Measurements from ENCODE around the gene ARID1A. TPM values are rescaled to one million over a fixed set of nuclear protein-coding genes. Genes with fewer than 3 reads are reported as not detected.
A peak's percentile ranks its signal among the peaks of the same experiment; 100 is the strongest.

Gene ARID1A
- total RNA-seq, 1 donor from 2014 or later, result 117 TPM

DNA sequence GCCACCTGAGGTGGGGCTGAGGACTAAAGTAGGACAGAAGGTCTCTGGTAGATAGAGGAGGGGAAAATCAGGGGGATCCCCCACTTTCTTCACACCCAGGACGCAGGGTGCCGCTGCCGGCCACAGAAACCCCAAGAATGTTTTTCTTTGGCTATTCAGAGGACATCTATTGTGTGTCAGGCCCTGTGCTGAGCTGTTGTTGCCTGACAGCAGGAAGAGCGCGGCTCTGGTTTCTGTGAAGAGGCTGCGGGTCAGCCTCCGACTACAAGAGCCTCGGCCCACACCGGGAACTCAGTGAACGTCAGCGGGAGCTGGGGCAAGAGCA is 91.5 kb downstream of the ARID1A start:
- H3K4me3 Mint-ChIP-seq, result peak overlapping the region; percentile 100
- intact Hi-C loops (cut with micrococcal nuclease), result loop anchor here (1.0 to 2.0 kb wide), 4 partner anchors 15 to 245 kb away; no protein-coding TSS in a partner anchor
- H3K27me3 Mint-ChIP-seq, result no peaks in the 10 kb centered on the region
- H3K27ac Mint-ChIP-seq, result peak overlapping the region; percentile 100
- no peaks in the 10 kb centered on the region for H3K9me3 Mint-ChIP-seq
- peaks cover 16% of the 10 kb centered on the region for H3K36me3 Mint-ChIP-seq (ENCODE audit: low read depth)
- peaks cover 65% of the 10 kb centered on the region for H3K4me1 Mint-ChIP-seq
- peak; percentile 92 for DNase-seq

- Mint-ChIP-seq H3K4me1 (peaks cover 67% of the 10 kb centered on the region), H3K27ac (peak within 1 kb of the TSS; percentile 100), H3K36me3 (ENCODE audit: low read depth) (peaks cover 16% of the 10 kb centered on the region), H3K4me3 (peak within 1 kb of the TSS; percentile 100), H3K9me3 (no peaks in the 10 kb centered on the region), H3K27me3 (no peaks in the 10 kb centered on the region)
- DNase-seq, result peak; percentile 97
- intact Hi-C loops (cut with micrococcal nuclease), result loop anchor here (1.0 to 2.0 kb wide), 6 partner anchors 15 to 287 kb away; no protein-coding TSS in a partner anchor
Observed at GRCh38 chr1:26787706-26788514, 92.1 kb downstream of the ARID1A start, which contains the start of gene PIGV. Gene PIGV, plus strand, starts transcription at chr1:26787950. Its CDS starts 2,866 bp downstream, at chr1:26790816.

- Mint-ChIP-seq H3K4me3 (peak overlapping the region; percentile 100), H3K27ac (peak overlapping the region; percentile 100), H3K27me3 (no peaks in the 10 kb centered on the region), H3K36me3 (ENCODE audit: low read depth) (peaks cover 17% of the 10 kb centered on the region), H3K4me1 (peaks cover 72% of the 10 kb centered on the region), H3K9me3 (no peaks in the 10 kb centered on the region)
- DNase-seq, result no peak
- intact Hi-C loops (cut with micrococcal nuclease), result loop anchor here (1.0 to 2.0 kb wide), 2 partner anchors 44 to 288 kb away; no protein-coding TSS in a partner anchor
Observed at GRCh38 chr1:26788515-26788785, 92.6 kb downstream of the ARID1A start.

GRCh38 chr1:26788836-26789611 is 93.2 kb downstream of the ARID1A start:
- H3K4me3 Mint-ChIP-seq, result peak overlapping the region; percentile 100
- no peaks in the 10 kb centered on the region for H3K9me3 Mint-ChIP-seq
- H3K27me3 Mint-ChIP-seq, result no peaks in the 10 kb centered on the region
- peaks cover 16% of the 10 kb centered on the region for H3K36me3 Mint-ChIP-seq (ENCODE audit: low read depth)
- peak; percentile 95 for DNase-seq
- peak overlapping the region; percentile 100 for H3K27ac Mint-ChIP-seq
- H3K4me1 Mint-ChIP-seq, result peaks cover 74% of the 10 kb centered on the region
- intact Hi-C loops (cut with micrococcal nuclease), result loop anchor here (1.0 to 2.0 kb wide), 4 partner anchors 38 to 288 kb away; no protein-coding TSS in a partner anchor

- H3K4me1 Mint-ChIP-seq, result peaks cover 75% of the 10 kb centered on the region
- intact Hi-C loops (cut with micrococcal nuclease), result loop anchor here (1.0 to 2.0 kb wide), 3 partner anchors 38 to 289 kb away; no protein-coding TSS in a partner anchor
- DNase-seq, result no peak
- H3K9me3 Mint-ChIP-seq, result no peaks in the 10 kb centered on the region
- peak overlapping the region; percentile 100 for H3K27ac Mint-ChIP-seq
- H3K4me3 Mint-ChIP-seq, result peak overlapping the region; percentile 100
- H3K27me3 Mint-ChIP-seq, result no peaks in the 10 kb centered on the region
- peaks cover 19% of the 10 kb centered on the region for H3K36me3 Mint-ChIP-seq (ENCODE audit: low read depth)
Observed at GRCh38 chr1:26789612-26789865, 93.7 kb downstream of the ARID1A start.

DNA sequence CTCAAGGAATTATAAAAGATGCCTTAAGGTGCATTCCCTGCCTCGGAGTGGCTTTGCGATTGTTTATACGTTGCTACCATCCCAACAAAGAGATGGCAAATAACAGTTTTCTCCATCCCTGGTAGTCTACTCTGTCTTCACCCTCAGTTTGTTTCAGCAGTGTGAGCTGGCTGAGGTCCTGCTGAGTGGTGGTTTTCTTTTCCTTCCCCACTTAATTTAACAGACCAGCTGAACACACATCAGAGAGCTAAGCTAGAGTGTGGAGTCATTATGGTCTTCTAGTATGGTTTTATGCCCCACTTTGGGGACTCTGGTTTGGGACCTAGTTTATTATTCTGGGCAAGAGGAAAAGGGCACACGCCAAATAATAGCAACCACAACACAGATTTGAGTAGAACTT is 94.1 kb downstream of the ARID1A start:
- Mint-ChIP-seq H3K27ac (peak overlapping the region; percentile 100), H3K27me3 (no peaks in the 10 kb centered on the region), H3K36me3 (ENCODE audit: low read depth) (peaks cover 23% of the 10 kb centered on the region), H3K4me3 (peak overlapping the region; percentile 100), H3K4me1 (peaks cover 75% of the 10 kb centered on the region), H3K9me3 (no peaks in the 10 kb centered on the region)
- intact Hi-C loops (cut with micrococcal nuclease), result loop anchor here (1.0 to 5.0 kb wide), 8 partner anchors 10 to 289 kb away; no protein-coding TSS in a partner anchor
- peak; percentile 66 for DNase-seq

DNA sequence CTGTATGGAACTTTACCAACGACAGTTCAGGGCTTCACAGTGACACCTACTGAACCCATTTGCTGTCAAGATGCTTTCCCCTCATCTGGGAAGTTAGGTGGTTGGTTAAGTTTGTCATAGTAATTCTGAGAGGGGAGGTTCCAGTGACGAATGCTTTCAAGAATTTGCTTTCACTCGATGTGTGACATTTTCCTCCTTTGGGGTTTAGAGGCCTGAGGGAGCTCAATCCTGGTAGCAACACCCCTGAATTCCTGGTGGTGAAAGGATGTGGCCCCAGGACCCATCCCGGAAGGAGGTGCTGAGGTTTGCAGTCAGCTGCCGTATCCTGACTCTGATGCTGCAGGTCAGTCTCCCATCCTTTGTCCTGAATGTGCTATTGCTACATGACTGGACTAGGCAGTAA is 94.7 kb downstream of the ARID1A start:
- H3K4me3 Mint-ChIP-seq, result peak overlapping the region; percentile 100
- peaks cover 27% of the 10 kb centered on the region for H3K36me3 Mint-ChIP-seq (ENCODE audit: low read depth)
- H3K4me1 Mint-ChIP-seq, result peaks cover 70% of the 10 kb centered on the region
- no peaks in the 10 kb centered on the region for H3K9me3 Mint-ChIP-seq
- peak; percentile 82 for DNase-seq
- intact Hi-C loops (cut with micrococcal nuclease), result loop anchor here (1.0 to 5.0 kb wide), 5 partner anchors 10 to 209 kb away; no protein-coding TSS in a partner anchor
- no peaks in the 10 kb centered on the region for H3K27me3 Mint-ChIP-seq
- H3K27ac Mint-ChIP-seq, result peak overlapping the region; percentile 100

DNA sequence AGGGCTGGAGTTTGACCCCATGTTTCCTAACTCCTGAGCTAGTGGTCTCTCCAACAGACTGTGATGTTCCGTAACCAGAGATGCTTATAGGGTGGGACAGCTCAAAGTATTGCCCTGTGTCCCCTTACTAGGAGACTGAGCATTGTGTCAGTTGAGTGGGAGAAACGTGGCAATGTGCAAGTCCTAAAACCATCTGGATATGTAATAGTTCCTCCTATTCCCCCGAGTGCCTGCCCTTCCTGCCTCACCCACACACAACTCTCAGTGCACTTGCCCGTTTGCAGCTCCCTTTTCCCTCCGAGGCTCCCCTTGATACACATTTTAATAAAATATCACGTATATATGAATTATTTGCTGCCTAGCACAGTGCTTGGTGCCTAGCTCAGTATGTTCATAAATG is 95.3 kb downstream of the ARID1A start:
- intact Hi-C loops (cut with micrococcal nuclease), result loop anchor here (2.0 to 5.0 kb wide), 2 partner anchors 42 to 86 kb away; no protein-coding TSS in a partner anchor
- DNase-seq, result no peak
- Mint-ChIP-seq H3K4me3 (peak overlapping the region; percentile 100), H3K27me3 (no peaks in the 10 kb centered on the region), H3K36me3 (ENCODE audit: low read depth) (peaks cover 27% of the 10 kb centered on the region), H3K27ac (peak overlapping the region; percentile 100), H3K9me3 (no peaks in the 10 kb centered on the region), H3K4me1 (peaks cover 64% of the 10 kb centered on the region)

- peak overlapping the region; percentile 100 for H3K4me3 Mint-ChIP-seq
- peaks cover 64% of the 10 kb centered on the region for H3K4me1 Mint-ChIP-seq
- peak overlapping the region; percentile 100 for H3K27ac Mint-ChIP-seq
- intact Hi-C loops (cut with micrococcal nuclease), result loop anchor here (2.0 to 5.0 kb wide), 2 partner anchors 41 to 86 kb away; no protein-coding TSS in a partner anchor
- H3K36me3 Mint-ChIP-seq (ENCODE audit: low read depth), result peaks cover 31% of the 10 kb centered on the region
- H3K27me3 Mint-ChIP-seq, result no peaks in the 10 kb centered on the region
- H3K9me3 Mint-ChIP-seq, result no peaks in the 10 kb centered on the region
- no peak for DNase-seq
Observed at GRCh38 chr1:26791626-26792025, 95.8 kb downstream of the ARID1A start.

DNA sequence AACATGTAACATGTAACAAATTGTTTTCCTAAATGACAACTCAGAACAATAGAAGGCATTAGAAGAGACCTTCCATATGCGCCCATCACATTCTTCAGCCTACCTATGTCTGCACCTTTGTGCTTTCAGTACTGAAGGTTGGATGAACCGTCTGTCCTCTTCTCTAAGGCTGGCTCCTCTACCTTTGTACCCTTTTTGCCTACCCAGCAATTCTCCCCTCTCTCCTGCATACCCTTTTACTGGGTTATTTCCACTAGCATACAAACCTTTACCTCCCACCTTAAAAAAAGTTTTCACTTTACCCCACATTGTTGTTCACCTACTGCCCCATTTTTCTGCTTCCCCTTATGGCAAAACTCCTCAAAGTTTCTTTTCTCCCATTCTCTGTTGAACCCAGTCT is 97.1 kb downstream of the ARID1A start:
- peaks cover 38% of the 10 kb centered on the region for H3K36me3 Mint-ChIP-seq (ENCODE audit: low read depth)
- intact Hi-C loops (cut with micrococcal nuclease), result loop anchor here (5.0 kb wide), 1 partner anchor 84 kb away; no protein-coding TSS in a partner anchor
- H3K4me3 Mint-ChIP-seq, result peak overlapping the region; percentile 36
- DNase-seq, result no peak
- peaks cover 64% of the 10 kb centered on the region for H3K4me1 Mint-ChIP-seq
- peak overlapping the region; percentile 1 for H3K27ac Mint-ChIP-seq
- no peaks in the 10 kb centered on the region for H3K9me3 Mint-ChIP-seq
- H3K27me3 Mint-ChIP-seq, result no peaks in the 10 kb centered on the region

DNA sequence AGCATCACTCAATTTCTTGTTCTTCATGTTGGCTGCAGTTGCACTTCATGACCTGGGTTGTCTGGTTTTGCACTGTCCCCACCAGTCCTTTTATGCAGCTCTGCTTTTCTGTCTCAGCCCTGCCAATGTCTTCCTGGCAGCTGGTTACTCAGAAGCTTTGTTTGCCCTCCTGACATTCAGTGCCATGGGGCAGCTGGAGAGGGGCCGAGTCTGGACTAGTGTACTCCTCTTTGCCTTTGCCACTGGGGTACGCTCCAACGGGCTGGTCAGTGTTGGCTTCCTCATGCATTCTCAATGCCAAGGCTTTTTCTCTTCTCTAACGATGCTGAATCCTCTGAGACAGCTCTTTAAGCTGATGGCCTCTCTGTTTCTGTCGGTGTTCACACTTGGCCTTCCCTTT is 98.6 kb downstream of the ARID1A start:
- Mint-ChIP-seq H3K4me3 (no peak overlapping the region), H3K27me3 (no peaks in the 10 kb centered on the region), H3K9me3 (no peaks in the 10 kb centered on the region), H3K36me3 (ENCODE audit: low read depth) (peaks cover 39% of the 10 kb centered on the region), H3K4me1 (peaks cover 65% of the 10 kb centered on the region), H3K27ac (no peak overlapping the region)
- intact Hi-C loops (cut with micrococcal nuclease), result loop anchor here (5.0 kb wide), 1 partner anchor 83 kb away; no protein-coding TSS in a partner anchor
- DNase-seq, result no peak

DNA sequence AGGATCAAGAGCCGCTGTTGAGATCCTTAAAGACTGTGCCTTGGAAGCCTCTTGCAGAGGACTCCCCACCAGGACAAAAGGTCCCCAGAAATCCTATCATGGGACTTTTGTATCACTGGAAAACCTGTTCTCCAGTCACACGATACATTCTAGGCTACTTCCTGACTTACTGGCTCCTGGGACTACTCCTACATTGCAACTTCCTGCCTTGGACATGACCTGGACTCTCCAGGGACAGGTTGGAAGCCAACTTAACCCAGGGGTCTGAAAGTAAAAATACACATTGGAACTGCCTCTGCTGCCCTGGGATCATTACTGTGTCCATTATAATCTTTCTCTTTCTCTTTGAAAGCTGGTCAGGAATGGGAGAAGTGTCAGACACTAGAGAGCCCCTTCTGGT is 101.8 kb downstream of the ARID1A start:
- intact Hi-C loops (cut with micrococcal nuclease), result no loop called here

GRCh38 chr1:26799479-26800142 is 103.8 kb downstream of the ARID1A start:
- peak; percentile 67 for DNase-seq
- Mint-ChIP-seq H3K36me3 (ENCODE audit: low read depth) (peaks cover 34% of the 10 kb centered on the region), H3K27me3 (no peaks in the 10 kb centered on the region), H3K9me3 (no peaks in the 10 kb centered on the region), H3K4me3 (peak overlapping the region; percentile 76), H3K4me1 (peaks cover 53% of the 10 kb centered on the region), H3K27ac (peak overlapping the region; percentile 89)
- intact Hi-C loops (cut with micrococcal nuclease), result loop anchor here (1.0 kb wide), 1 partner anchor 9 kb away; no protein-coding TSS in a partner anchor

More for the DNA sequence above, 101.8 kb downstream of the ARID1A start:
- no peaks in the 10 kb centered on the region for H3K9me3 Mint-ChIP-seq
- H3K4me3 Mint-ChIP-seq, result no peak overlapping the region
- peak overlapping the region; percentile 62 for H3K27ac Mint-ChIP-seq
- no peak for DNase-seq
- peaks cover 50% of the 10 kb centered on the region for H3K36me3 Mint-ChIP-seq (ENCODE audit: low read depth)
- no peaks in the 10 kb centered on the region for H3K27me3 Mint-ChIP-seq
- H3K4me1 Mint-ChIP-seq, result peaks cover 65% of the 10 kb centered on the region

Data from activated CD4-positive, alpha-beta T cell treated with anti-CD3 and anti-CD28 coated beads, Interleukin-2, amount 10 ng/mL, durations not matched to agents 24 days and 14 days (primary cell).